ENCODE measurements around the gene SEMA3D.
"Not testable (repeated sequence)": the region's sequence is repeated elsewhere in the genome, so short reads cannot be mapped to it uniquely, and the experiment has no call there.

SEMA3D gene

DNA sequence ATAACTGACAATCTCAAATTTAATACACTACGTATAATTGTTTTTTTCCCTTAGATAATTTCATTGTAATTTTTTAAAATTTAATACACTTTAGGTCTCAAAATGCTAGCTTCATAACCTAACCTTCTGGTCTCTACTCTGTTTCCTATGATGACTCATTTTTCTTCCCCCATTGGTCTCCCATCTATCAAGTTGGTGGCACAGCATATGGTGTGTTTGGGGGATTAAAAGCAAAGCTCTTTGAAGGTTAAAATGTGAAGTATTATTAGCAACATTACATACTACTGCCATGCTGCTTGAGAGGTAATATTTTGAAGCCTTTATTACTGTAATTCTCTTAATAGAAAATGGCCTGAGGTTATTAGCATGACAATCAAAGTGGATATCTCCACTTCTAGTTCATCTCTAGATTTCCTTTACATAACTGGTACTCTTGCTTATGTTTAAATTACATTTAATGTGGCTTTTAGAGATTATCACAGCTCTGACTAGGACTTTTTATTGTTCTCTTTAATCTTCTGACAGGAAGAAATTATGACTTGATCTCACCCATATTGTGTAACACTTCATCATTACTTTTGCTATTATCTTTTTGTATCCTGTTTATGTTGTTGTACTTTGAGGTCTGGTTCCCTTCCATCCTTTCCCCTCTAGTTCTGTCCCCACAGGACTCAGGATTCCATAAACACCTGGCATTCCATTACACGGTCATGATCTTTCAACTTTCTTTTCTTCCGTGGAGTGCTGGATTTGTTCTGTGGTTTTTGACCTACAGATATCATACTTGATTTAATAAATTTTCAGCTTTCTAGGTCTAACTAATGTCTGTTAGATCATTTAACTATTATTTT lies 185.1 kb downstream of the SEMA3D start:
- DNase-seq (ENCODE audit: insufficient read length) (no peak), FAIRE-seq (no peak)
- TF ChIP-seq TAF1 (IDR thresholded peaks at IDR 0.05; ENCODE audit: borderline replicate concordance, low read depth, low read length) = no peak

DNA sequence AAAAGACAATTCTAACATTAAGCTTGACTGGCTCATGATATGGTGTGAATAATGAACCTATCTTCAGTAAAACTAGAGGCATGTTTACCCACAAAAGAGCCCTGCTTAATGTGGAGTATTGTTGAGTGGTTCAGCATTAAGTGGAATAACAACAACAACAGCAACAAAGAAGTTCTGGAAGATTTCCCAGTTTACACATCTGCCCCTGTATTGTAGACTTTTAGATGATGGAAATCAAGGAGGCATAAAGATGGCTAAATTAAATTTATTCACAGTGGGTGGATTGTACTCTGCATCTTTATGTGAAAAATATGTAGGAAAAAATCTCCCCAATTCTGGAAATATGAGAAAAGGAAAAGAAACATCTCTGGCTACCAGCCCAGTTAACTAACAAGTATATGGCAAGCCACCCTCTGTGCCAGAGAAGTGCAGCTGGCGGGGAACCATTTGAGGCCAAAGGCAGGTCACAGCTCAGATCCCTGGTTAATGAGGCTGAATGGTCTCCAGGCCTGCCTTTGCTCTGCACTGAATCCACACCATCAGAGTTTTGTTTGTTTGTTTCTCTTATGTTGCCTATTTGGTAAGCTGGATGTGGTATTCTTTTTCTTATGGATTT lies 186.0 kb downstream of the SEMA3D start:
- TF ChIP-seq POLR2AphosphoS5 (IDR thresholded peaks at IDR 0.05; ENCODE audit: low read depth, low read length) = no peak
- TF ChIP-seq TAF1 (IDR thresholded peaks at IDR 0.05; ENCODE audit: borderline replicate concordance, low read depth, low read length) = no peak
- no peak for TF ChIP-seq POLR2A (IDR thresholded peaks at IDR 0.05; ENCODE audit: low read depth, low read length)
- no peak for DNase-seq (ENCODE audit: insufficient read length)
- no peak for FAIRE-seq

DNA sequence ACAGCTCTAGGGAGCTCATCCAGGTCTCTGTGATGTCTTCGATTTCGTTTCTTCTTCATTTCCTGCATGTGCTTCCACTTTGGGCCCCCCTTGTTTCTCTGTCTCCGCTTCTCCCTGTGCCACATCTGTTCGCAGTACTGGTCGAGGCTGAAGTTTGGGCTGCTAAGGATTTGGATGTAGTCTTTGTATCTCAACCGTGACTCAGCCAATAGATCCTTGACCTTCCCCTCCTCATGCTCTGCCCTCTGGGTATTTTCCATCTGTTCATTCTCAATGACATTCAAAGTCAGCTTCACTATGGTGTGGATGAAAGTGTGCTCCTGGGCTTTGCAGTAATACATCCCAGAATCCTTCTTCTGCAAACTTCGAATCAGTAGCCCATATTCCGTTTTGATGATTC lies 187.4 kb downstream of the SEMA3D start:
- FAIRE-seq (no peak), DNase-seq (ENCODE audit: insufficient read length) (no peak)
- TF ChIP-seq POLR2A (IDR thresholded peaks at IDR 0.05; ENCODE audit: low read depth, low read length) (no peak), TAF1 (IDR thresholded peaks at IDR 0.05; ENCODE audit: borderline replicate concordance, low read depth, low read length) (no peak)

DNA sequence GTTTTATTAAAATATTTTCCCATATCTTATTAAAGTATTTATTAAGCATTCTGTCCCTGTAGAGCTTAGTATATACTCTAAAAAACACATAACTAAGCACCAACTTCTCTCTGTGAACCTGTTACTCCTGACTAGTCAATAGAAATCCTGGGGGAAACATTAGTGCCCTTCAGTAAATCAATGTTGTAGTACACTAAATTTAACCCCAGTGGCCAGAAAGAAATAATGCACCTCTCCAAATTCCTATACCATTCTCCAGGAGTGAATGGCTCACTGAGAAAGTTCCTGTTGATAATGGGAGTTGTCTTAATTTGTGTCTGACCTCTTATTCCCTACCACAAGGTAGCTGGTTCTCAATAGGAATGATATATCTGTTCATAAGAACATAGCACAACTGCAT lies 188.2 kb downstream of the SEMA3D start:
- FAIRE-seq (no peak), DNase-seq (ENCODE audit: insufficient read length) (no peak)
- TF ChIP-seq POLR2AphosphoS5 (IDR thresholded peaks at IDR 0.05; ENCODE audit: low read depth, low read length) (no peak), POLR2A (IDR thresholded peaks at IDR 0.05; ENCODE audit: low read depth, low read length) (no peak), TAF1 (IDR thresholded peaks at IDR 0.05; ENCODE audit: borderline replicate concordance, low read depth, low read length) (no peak)

DNA sequence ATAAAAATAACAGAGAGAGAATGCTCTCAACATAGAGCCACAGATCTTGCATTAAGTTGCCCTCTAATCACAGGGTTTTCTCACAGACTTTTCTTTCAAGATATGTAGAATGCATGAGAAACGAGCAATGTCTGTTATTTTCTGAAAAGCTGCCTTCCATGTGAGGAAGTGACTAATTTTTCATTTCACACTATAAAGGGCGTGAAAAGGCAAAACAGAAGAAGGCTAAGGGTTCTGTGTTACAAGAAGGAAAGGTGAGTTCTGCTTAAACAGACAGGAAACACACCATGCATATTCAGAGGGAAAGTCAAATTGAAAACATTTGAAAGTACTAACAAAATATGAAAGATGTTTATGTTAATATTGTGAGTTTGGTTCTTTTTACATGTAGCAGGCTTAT lies 189.2 kb downstream of the SEMA3D start:
- DNase-seq (ENCODE audit: insufficient read length) (no peak), FAIRE-seq (no peak)
- TF ChIP-seq TAF1 (IDR thresholded peaks at IDR 0.05; ENCODE audit: borderline replicate concordance, low read depth, low read length) (no peak), POLR2AphosphoS5 (IDR thresholded peaks at IDR 0.05; ENCODE audit: low read depth, low read length) (no peak), POLR2A (IDR thresholded peaks at IDR 0.05; ENCODE audit: low read depth, low read length) (no peak)

DNA sequence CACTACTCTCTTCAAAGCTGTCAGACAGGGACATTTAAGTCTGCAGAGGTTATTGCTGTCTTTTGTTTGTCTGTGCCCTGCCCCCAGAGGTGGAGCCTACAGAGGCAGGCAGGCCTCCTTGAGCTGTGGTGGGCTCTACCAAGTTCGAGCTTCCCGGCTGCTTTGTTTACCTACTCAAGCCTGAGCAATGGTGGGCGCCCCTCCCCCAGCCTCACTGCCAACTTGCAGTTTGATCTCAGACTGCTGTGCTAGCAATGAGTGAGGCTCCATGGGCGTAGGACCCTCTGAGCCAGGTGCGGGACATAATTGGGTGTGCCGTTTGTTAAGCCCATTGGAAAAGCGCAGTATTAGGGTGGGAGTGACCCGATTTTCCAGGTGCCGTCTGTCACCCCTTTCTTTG lies 193.9 kb downstream of the SEMA3D start:
- not testable (repeated sequence) for DNase-seq (ENCODE audit: insufficient read length); FAIRE-seq

DNA sequence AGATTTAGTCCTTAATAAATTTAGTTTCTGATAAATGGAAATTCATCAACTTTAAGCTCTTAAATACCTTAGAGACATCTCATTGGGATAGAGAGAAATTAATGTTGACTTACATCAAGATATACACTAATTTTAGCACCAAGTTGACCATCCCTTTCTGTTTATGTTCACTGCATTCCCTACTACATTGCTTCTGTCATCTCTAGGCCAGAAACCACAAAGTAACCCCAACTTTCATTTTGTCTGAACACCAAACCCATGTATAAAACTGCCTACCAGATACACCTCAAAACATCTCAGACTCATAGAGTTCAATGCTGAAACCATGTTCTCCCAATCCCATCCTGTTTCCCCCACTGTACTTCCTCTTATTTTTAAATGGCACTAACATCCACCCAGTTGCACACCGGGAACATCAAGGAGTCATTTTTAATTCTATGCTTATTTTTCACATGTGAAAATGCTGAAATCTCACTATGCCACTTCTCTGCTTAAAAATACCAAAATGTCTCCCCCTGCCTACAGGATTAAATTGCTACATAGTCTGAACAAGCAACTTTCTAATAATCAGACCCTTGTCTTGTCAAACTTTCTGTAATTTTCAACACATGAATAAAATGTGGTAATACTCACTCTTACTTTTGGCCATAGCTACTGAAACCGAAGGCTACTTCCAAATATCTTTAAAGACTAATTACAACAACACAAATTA lies 201.6 kb downstream of the SEMA3D start:
- TF ChIP-seq TAF1 (IDR thresholded peaks at IDR 0.05; ENCODE audit: borderline replicate concordance, low read depth, low read length) = no peak
- no peak for TF ChIP-seq POLR2A (IDR thresholded peaks at IDR 0.05; ENCODE audit: low read depth, low read length)
- no peak for TF ChIP-seq POLR2AphosphoS5 (IDR thresholded peaks at IDR 0.05; ENCODE audit: low read depth, low read length)
- no peak for DNase-seq (ENCODE audit: insufficient read length)
- FAIRE-seq = no peak

DNA sequence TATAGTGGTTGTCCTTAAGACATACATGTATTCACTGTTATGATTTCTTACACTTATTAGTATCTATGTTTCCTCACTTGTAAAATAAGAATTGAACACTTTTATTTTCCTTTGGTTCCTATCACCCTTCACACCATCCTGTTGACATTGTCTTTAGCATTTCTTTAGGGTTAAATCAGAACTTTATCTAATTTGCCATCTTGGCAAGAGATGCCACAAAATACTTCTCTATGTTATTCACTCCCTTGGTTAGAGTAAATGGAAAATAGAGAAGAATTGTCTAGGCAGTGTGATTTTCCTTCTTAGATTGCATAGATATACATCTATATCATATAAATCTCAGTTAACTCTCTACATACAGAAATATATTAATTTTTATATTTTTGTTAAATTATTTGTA lies 204.7 kb downstream of the SEMA3D start:
- FAIRE-seq (no peak), DNase-seq (ENCODE audit: insufficient read length) (no peak)
- no peak for TF ChIP-seq POLR2AphosphoS5 (IDR thresholded peaks at IDR 0.05; ENCODE audit: low read depth, low read length)
- TF ChIP-seq TAF1 (IDR thresholded peaks at IDR 0.05; ENCODE audit: borderline replicate concordance, low read depth, low read length) = no peak
- TF ChIP-seq POLR2A (IDR thresholded peaks at IDR 0.05; ENCODE audit: low read depth, low read length) = no peak

DNA sequence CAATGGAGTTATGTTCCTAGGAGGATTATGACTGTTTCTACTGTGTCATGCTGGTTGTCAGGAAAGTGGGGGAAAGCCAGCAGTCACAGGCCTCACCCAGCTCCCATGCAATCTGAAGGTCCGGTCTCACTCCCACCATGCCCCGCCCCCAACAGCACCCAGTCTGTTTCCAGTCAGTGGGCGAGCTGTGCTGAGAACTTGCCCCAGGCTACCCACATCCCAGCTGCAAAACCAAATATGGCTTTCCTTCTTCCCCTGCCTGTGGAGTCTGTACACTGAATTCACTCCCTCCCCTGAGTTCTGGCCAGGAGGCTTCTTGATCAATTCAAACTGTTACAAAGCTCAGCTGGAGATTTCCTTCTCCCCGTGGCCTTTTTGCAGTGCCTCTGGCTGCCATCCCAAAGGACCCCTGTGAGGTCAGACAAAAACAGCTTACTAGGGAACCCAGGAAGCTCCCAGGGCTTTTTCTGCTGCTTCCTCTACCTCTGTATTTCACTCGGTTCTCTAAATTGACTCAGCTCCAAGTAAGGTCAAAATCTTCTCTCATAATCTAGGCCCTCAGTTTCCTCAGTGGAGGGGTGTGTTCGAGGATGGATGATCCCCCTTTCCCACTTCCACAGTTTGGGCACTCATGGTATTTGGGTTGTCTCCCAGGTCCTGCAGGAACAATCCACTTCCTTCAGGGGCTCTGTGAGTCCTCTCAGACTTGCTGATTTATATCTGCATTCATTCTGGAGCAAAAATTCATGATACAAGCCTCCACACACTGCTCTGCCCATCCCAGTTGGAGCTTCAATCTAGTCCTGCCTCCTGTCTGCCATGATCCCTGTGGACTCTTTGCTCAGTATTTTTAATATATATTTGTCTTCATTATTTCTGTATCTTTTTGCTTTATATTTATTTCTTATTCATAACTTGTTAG lies 205.5 kb downstream of the SEMA3D start:
- FAIRE-seq = no peak
- DNase-seq (ENCODE audit: insufficient read length) = no peak
- TF ChIP-seq TAF1 (IDR thresholded peaks at IDR 0.05; ENCODE audit: borderline replicate concordance, low read depth, low read length) = no peak
- no peak for TF ChIP-seq POLR2A (IDR thresholded peaks at IDR 0.05; ENCODE audit: low read depth, low read length)
- TF ChIP-seq POLR2AphosphoS5 (IDR thresholded peaks at IDR 0.05; ENCODE audit: low read depth, low read length) = no peak

DNA sequence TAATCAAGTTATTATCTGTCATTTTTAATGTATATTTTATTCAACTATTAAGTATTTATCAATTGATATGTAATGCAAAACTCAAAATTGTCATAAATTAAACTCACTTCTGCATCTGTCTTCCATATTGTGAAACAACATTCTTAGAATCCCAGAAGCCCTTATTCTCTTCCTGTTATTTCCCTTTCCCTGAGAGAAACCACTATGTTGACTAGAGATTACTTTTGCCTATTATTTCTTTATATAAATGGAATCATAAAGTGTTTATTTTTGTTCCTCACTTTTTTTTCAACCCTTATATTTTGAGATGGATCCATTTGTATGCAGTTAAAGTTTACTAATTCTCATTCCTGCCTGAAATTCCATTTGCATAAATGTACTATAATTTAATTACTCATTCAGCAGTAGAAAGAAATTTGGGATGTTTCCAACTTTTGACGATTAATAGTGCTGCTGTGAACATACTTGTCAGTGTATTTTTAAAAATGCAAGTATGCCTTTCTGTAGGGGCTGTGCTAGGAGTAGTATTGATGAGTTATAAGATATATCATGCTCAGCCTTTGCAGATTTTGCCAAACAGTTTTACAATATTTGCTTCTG lies 211.2 kb downstream of the SEMA3D start:
- FAIRE-seq (no peak), DNase-seq (ENCODE audit: insufficient read length) (no peak)
- no peak for TF ChIP-seq TAF1 (IDR thresholded peaks at IDR 0.05; ENCODE audit: borderline replicate concordance, low read depth, low read length)

DNA sequence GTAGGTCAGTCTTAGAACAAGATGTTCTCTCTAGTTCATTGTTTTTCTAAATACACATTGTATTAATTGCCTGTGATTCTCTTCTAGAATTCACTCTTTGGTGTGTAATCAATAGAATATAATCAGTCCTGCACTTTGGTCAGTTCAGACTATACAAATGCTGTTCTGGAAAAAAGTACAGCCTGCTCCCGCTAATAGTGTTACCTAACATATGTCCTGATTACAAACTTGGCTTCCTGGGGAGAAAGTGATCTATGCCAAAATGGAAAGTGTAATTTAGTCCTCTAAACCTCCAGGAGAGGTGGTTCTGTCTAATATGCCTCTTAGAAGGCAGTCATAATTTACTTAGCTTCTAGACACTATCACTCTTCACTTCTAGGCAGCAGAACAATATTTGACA lies 215.5 kb downstream of the SEMA3D start:
- FAIRE-seq = no peak
- TF ChIP-seq TAF1 (IDR thresholded peaks at IDR 0.05; ENCODE audit: borderline replicate concordance, low read depth, low read length) (no peak), POLR2AphosphoS5 (IDR thresholded peaks at IDR 0.05; ENCODE audit: low read depth, low read length) (no peak), POLR2A (IDR thresholded peaks at IDR 0.05; ENCODE audit: low read depth, low read length) (no peak)
- DNase-seq (ENCODE audit: insufficient read length) = no peak
